ENCODE data around the gene CRIP2. TPM values are rescaled to one million over a fixed set of nuclear protein-coding genes. Genes with fewer than 3 reads are reported as not detected.
A peak's percentile ranks its signal among the peaks of the same experiment; 100 is the strongest.

CRIP2 gene
- total and polyA plus RNA-seq, 8 donors, result 143 to 229 (median 181) TPM

DNA sequence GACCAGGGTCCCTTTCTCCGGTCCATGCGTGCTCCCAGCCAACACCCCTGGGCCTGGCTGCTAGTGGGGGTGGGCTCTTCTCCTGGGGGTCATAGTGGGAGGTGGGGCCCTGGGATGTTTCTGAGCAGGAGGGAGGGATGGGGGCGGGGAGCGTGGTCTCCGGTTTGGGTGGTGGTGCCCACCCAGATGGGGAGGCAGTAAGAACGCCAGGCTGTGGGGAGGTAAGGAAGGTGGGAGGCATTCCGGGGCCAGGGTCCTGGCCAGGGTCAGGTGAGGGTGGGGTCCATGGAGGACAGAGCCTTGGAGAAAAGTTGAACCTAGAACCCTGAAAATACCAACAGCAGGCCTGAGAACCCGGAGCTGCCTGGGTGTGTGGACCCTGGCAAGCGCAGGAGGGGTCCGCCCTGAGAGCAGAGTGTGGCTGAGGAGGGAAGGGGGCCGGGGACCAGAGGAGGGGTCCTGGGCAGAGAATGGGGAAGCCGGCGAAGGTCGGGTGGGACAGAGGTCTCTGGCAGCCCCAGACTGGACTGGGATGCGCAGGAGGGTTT is 5.7 kb downstream of the CRIP2 start:
- ATAC-seq, result no peak
- Histone ChIP-seq H3K27me3 (peaks cover 0 to 82% of the 10 kb centered on the region in 2 donors), H3K27ac (peak overlapping the region; percentile 92 to 97)

DNA sequence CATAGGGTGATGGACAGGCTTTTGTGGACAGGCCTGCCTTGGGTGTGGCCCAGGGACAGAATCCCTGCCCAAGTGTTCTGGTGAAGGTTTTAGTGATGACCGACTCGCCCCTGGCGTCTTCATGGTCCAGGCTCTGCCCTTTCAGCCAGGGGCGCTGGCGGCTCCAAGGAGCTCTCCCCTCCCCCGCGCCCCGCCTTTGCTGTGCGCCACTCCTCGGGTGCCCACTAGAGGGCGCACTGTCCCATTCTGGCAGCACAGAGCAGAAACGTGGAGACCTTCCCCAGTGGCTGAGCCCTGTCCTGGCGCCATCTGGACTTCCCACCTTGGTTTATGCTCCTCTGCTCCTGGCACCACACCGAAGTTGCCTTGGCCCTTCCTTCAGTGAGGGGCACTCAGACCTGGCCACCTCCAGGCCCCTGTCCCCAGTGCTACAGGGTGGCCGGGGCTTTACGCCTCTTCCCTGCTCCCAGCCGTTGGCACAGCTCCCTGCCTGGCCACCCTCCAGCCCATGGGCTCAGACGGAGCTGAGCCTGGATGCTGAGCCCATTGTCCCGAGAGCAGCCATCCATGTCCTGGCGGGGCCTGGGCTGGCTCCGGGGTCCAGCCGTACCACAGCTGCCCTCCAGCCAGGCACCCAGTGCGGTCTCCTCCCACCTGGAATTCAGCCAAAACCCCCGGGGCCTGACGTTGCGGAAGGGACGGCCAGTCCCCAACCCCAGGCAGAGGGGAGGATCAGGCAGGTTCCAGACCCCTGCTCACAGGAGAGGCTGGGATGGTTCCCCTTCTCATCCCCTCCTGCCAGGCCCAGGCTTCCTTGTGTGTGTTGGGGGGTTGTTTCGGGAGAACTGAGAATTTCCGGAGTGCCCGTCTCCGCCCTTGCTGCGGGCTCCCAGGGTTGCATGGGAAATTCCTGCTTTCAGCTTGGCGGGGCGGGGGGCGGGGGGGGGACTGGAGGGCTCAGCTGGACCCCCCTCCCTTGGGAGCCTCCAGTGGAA is 6.5 kb downstream of the CRIP2 start:
- DNase-seq (peak; percentile 88 to 96 (median 94)), ATAC-seq (peak; percentile 83)
- Histone ChIP-seq H3K27ac (peak overlapping the region; percentile 92 to 97), H3K36me3 (peaks cover 0 to 18% of the 10 kb centered on the region in 2 donors), H3K4me1 (peaks cover 53 to 86% of the 10 kb centered on the region in 2 donors), H3K9me3 (no peaks in the 10 kb centered on the region), H3K4me3 (peak overlapping the region; percentile 15), H3K27me3 (peaks cover 0 to 82% of the 10 kb centered on the region in 2 donors)
- TF ChIP-seq, protein P1, sequence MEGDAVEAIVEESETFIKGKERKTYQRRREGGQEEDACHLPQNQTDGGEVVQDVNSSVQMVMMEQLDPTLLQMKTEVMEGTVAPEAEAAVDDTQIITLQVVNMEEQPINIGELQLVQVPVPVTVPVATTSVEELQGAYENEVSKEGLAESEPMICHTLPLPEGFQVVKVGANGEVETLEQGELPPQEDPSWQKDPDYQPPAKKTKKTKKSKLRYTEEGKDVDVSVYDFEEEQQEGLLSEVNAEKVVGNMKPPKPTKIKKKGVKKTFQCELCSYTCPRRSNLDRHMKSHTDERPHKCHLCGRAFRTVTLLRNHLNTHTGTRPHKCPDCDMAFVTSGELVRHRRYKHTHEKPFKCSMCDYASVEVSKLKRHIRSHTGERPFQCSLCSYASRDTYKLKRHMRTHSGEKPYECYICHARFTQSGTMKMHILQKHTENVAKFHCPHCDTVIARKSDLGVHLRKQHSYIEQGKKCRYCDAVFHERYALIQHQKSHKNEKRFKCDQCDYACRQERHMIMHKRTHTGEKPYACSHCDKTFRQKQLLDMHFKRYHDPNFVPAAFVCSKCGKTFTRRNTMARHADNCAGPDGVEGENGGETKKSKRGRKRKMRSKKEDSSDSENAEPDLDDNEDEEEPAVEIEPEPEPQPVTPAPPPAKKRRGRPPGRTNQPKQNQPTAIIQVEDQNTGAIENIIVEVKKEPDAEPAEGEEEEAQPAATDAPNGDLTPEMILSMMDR (IDR thresholded peaks at IDR 0.05), result peak; percentile 100
- intact Hi-C loops (cut with DNase I), result no loop called here

More for the DNA sequence above, 5.7 kb downstream of the CRIP2 start:
- Histone ChIP-seq H3K36me3 (peaks cover 0 to 18% of the 10 kb centered on the region in 2 donors), H3K4me1 (peaks cover 48 to 86% of the 10 kb centered on the region in 2 donors), H3K9me3 (no peaks in the 10 kb centered on the region), H3K4me3 (no peak overlapping the region)
- intact Hi-C loops (cut with DNase I), result no loop called here
- no peak for DNase-seq
- TF ChIP-seq, protein P1 (IDR thresholded peaks at IDR 0.05), result no peak

DNA sequence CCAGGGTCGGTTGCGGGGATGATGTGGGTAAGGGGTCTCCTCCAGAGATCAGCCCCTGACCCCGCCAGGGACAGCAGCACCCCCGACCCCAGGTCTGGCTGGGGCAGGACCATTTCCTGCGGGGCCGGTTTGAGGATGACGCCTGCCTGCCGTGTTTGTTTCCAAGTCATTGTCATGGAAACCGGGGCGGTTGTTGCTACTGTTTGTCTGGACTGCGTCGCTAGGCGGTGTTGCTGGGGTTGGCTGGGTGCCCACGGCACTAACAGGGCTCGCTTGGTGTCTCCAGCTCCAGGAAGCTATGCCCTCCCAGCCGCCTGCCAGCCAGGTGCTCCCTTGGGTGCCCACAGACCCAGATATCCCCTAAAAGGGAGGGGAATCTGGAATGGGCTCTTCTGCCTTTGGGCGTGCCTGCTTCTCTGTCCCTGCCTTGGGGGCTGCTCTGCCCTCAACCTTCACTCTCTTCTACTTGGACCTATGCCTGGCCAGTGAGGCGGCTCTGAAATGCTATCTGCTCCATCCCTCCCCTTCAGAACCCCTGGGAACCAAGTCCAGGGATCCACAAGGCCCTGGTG is 7.4 kb downstream of the CRIP2 start:
- intact Hi-C loops (cut with DNase I), result no loop called here
- Histone ChIP-seq H3K27me3 (peaks cover 0 to 82% of the 10 kb centered on the region in 2 donors), H3K4me1 (peaks cover 54 to 86% of the 10 kb centered on the region in 2 donors), H3K9me3 (no peaks in the 10 kb centered on the region), H3K27ac (peak overlapping the region; percentile 92 to 97), H3K36me3 (peaks cover 0 to 18% of the 10 kb centered on the region in 2 donors), H3K4me3 (peak overlapping the region; percentile 15)
- peak; percentile 67 for ATAC-seq
- DNase-seq, result peak; percentile 95 to 98 (median 96)
- TF ChIP-seq, protein P1 (IDR thresholded peaks at IDR 0.05), result no peak

DNA sequence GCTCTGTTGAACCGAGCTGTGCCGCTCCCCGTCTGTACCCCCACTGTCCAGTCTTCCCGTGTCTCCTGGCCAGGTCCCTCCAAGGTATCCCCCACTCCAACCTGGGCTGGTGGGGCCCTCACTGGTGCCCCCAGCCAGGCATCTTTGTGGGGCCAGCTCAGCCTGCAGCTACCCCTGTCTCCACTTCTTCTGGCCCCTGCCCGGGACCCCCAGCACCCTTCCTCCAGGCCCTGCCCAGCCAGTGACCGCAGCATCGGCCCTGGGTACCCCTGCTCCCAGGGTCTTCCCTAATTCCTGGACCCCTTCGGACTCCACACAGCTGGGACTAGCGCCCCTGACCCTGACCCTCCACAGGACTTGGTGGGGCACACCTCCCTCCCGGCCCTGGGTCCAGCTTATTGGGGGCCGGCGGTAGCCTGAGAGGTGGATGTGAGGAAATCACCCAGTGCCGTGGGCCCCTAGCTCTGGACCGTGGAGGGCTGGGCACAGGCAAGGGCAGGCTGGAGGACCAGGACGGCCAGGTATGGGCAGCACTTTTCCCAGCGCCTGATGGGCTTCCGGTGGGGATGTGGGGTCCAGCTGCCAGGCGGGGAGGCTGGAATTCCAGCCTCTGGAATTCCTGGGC is 8.0 kb downstream of the CRIP2 start:
- DNase-seq (no peak), ATAC-seq (no peak)
- intact Hi-C loops (cut with DNase I), result no loop called here
- Histone ChIP-seq H3K27ac (peak overlapping the region; percentile 92 to 97), H3K36me3 (peaks cover 0 to 18% of the 10 kb centered on the region in 2 donors), H3K4me3 (no peak overlapping the region), H3K4me1 (peaks cover 50 to 89% of the 10 kb centered on the region in 2 donors), H3K27me3 (peaks cover 0 to 84% of the 10 kb centered on the region in 2 donors), H3K9me3 (no peaks in the 10 kb centered on the region)
- TF ChIP-seq, protein P1 (IDR thresholded peaks at IDR 0.05), result no peak

Measured in left lung (tissue), 10 donors.